ENCODE measurements around the gene ZDHHC17.
A peak's percentile ranks its signal among the peaks of the same experiment; 100 is the strongest.
"Not testable (repeated sequence)": the region's sequence is repeated elsewhere in the genome, so short reads cannot be mapped to it uniquely, and the experiment has no call there.

Gene ZDHHC17

DNA sequence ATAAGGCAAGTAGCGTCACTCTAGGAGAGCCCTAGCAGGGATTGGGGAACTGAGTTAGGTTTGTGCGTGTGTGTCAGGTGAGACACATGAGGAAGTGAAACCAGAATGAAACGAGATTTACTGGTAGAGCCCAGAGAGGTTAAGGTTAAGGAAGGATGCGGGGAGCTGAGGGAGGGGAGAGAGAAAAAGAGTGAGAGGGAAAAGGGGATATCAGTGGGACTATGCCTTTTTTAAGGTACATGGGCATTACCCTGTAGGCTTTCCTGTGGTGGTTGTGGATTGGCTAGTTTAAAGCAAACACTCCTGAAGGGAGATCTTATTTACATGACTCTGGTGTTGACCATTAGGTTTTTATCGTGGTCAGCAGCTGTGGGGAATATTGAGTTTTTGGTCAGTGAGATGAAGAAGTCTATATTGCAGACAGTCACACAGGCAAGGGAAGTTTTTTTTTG, 13.9 kb downstream of the ZDHHC17 start:
- no peak for DNase-seq

DNA sequence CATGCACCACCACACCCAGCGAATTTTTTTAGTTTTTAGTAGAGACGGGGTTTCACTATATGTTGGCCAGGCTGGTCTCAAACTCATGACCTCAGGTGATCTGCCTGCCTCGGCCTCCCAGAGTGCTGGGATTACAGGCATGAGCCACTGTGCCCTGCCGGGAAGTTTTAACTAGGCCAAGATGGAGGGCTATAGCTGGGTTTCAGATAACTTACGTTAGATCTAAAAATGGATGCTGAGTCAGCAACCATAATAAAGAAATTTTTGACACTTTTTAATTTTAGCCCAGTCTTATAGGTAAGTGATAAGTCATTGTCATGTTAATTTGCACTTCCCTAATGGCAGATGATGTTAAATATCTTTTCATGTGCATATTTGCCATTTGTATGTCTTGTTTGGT, 14.4 kb downstream of the ZDHHC17 start:
- no peak for DNase-seq

DNA sequence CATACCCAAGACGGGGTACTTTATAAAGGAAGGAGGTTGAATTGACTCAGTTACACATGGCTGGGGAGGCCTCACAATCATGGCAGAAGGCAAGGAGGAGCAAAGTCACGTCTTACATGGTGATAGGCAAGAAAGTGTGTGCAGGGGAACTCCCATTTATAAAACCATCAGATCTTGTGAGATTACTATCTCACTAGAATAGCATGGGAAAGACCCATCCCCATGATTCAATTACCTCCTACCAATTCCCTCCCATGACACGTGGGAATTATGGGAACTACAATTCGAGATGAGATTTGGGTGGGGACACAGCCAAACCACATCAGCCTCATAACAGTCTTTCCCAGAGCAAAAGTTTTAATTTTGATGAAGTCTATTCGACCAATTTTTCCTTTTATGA, 15.4 kb downstream of the ZDHHC17 start:
- not testable (repeated sequence) for DNase-seq

DNA sequence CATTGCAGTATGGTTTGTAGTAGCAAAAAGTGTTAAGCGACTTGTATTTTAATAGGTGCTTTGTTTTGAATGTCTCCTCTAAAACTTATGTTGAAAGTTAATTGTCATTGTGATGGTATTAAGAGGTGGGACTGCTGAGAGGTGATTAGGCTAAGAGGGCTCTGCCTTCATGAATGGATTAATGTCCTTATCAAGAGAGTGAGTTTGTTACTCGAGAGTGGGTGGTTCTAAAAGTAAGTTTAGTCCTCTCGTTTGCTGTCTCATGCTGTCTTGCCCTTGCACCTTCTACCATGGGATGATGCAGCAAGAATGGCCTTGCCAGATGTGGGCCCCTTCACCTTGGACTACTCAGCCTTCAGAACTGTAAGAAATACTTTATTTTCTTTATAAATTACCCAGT, 17.4 kb downstream of the ZDHHC17 start:
- DNase-seq = no peak

DNA sequence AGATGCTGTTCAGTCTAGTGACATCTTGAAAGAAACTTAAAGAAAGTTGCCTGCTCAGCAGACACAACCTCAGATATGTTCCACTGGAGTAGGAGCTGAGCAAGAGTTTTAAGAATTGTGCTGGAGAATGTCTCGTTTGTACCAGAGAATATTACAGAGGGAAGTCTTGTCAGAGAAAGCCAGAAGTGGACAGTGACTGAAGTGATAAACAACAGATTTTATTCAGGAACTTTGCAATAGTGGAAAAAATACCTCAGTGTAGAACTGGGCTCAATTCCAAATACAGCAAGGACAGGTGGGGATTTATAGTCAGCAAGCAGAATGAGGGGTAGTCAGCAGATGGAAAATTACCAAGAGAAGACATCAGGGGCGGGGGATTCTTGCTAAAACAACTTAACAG, 18.6 kb downstream of the ZDHHC17 start:
- DNase-seq = no peak

DNA sequence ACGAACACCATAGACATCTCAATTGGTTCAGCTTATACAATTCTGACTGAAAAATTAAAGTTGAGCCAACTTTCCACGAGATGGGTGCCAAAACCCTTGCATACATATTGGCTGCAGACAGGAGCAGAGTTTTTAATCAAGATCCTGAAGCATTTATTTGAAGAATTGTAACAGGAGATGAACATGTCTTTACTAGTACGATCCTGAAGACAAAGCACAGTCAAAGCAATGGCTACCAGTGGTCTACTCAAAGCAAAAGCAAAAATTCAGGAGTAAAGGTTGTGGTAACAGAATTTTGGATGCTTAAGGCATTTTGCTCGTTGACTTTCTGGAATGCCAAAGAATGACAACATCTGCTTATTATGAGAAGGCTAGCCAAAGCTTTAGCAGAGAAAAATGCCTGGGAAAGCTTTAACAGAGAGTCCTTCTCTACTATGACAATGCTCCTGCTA, 20.7 kb downstream of the ZDHHC17 start:
- no peak for DNase-seq

DNA sequence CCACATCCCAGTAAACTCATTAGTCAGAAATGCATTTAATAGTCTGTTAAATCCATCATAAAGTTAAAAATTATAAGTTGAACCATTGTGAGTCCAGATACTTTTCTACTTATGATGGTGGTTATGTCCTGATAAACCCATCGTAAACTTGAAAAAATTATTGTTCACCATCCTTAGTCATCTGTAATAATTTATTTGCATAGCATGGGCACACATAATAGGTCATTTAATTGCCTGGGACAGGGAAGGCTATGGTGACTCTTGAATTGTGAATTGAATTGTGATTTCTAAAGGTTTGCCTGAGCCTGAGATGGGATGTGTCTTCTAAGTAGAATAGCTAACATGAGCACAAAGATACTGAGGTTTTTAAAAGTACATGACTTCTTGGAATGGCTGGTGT, 21.5 kb downstream of the ZDHHC17 start:
- no peak for DNase-seq

DNA sequence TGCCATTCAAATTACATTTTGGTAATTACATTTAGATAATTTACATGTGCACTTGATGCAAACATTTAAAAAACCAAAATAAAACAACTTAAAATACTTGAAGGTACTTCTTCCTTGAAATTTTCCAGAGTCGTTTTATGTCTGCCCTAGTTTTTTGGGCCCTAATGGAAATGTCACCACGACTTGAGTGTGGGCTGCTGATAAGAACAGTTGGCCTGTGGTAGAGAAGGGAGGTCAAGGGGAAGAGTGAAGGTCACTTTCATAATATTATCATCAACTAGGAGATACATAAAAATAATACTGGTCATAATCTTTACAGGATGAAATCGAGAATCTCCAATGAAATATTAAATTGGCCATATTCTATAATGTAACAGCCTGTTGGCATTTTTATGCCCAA, 23.1 kb downstream of the ZDHHC17 start:
- no peak for DNase-seq

DNA sequence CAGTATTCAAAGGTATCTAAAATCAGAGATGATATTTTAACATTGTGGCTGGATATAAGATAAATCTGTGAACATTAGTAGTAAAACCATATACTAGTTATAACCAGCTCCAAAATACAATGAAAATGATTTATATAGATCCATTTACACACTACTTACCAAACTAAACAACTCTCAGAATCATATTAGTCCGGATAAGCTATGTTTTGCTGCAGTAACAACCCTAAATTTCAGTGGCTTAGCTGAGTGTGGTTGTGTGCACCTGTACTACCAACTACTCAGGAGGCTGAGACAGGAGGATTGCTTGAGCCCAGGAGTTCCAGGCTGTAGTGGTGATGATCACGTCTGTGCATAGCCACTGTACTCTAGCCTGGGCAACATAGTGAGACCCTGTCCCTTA, 23.8 kb downstream of the ZDHHC17 start:
- DNase-seq = no peak

DNA sequence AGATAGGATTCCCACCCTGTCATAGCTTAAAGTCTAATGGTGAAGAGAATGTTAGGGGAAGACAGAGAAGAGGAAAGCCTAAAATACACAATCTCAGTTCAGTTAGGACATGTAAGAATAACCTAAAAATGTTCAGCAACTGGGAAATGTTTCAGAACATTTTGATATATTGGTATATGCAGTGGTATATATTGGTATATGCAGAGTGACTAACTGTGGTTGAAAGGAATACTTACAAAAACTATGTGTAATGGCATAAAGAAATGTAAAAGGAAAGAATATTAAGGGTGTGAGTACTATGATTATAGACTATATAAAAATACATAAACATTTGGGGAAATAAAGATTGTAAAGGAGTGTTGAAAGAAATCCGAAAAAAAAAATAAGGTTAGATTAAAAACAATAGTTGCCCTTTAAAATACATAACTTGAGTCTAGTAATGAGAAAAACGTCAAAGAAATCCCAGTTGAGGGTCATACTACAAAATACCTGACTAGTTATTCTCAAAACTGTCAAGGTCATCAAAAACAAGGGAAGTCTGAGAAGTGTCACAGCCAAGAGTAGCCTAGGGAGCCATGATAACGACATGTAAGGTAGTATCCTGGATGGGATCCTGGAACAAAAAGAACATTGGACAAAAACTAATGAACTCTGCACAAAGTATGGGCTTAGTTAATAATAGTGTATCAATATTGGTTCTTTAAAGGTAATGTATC, 25.6 kb downstream of the ZDHHC17 start:
- no peak for DNase-seq

DNA sequence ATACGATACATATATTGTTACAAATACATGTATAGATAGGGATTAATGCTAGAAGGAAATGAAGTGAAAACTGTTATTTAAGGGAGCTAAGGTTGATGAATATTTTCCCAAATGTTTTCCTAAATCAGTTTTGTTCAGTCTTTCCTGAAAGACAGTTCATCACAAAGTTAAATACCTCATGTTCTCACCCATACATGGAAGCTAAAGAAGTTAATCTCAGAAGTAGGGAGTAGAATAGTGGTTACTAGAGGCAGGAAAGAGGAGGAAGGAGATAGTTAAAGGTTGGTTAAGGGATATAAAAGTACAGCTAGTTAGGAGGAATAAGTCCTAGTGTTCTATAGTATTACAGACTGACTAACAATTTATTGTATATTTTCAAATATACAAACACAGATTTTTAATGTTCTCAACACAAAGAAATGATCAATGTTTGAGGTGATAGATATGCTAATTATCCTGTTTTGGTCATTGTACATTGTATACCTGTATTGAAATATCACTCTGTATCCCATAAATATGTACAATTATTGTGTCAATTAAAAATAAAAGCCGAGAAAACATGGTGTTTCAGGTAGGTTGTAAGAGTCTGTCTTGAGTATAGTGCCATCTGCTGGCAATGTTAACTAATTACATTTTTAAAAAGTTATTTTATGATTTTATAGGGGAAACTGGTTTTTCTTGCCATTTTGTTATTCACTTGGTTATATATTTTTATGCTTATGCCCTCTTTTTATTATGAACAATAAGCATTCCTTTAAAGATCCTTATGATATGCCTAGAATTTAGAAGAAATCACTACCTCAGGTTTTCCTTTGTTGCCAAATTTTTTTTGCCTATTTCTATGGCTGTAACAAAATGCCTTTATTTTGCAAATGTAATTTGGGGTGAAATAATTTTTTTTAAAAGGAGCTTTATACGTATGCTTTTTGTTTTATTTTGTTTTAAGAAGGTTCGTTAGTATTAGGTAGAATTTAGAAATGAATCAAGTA, 26.9 kb downstream of the ZDHHC17 start:
- DNase-seq = peak; percentile 13

DNA sequence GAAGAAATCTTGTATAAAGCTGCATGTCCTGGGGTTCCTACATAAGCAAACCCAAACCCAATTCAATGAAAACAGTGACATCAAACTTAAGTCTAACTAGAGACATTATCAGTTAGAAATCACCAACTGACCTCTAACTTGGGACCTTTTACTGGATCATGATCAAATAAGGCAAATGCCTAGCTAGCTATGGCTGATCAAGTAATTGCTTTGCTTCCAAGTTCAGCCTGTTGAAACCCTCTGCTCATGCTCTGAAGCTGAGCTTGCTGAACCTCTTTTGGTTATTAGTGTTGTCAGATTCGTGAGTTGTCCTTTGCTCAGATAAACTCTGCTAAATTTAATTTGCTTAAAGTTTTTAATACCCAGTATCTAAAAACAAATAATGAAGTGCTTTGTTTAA, 28.9 kb downstream of the ZDHHC17 start:
- no peak for DNase-seq

DNA sequence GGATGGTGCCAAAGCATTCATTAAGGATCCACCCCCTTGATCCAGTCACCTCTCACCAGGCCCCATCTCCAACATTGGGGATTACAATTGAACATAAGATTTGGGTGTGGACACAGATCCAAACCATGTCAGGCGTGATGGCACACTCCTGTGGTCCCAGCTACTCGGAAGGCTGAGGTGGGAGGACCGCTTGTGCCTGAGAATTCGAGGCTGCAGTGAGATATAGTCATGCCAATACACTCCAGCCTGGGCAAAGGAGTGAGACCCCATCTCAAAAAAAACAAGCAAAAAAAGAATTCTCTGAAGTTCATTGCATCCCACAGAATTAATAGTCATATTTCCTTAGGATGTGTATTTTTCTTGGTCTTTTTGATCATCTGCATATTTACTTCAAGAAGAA, 34.9 kb downstream of the ZDHHC17 start:
- no peak for DNase-seq

DNA sequence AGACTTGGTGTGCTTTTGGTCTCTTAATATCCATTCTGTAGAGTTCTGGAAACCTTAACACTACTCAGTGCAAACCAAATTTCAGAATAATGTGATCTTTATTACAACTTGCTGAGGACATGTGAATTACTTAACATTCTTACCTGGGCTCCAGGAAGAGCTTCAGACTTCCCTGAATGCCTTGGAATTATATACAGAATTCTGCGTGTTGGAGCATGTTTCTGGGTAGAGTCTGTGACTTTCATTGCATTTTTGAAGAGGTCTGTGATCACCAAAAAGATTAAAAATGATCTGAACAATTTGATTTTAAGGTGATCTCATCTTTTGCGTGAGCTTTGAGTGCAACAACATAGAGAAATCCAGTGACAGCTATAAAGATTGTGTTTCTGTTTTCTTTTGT, 35.4 kb downstream of the ZDHHC17 start:
- DNase-seq = no peak

DNA sequence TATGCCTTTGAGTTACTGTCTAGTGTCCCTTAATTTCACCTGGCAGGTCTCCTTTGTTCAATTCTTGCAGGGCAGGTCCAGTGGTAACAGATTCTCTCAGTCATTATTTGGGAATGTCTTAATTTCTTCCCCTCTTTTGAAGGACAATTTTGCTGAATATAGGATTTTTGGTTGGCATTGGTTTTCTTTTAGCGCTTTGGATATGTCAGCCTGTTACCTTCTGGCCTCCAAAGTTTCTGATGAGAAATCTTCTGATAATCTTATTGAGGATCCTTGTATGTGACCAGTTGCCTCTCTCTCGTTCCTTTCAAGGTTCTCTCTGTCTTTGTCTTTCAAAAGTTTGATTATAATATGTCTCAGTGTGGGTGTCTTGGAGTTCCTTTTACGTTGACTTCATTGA, 38.1 kb downstream of the ZDHHC17 start:
- no peak for DNase-seq

DNA sequence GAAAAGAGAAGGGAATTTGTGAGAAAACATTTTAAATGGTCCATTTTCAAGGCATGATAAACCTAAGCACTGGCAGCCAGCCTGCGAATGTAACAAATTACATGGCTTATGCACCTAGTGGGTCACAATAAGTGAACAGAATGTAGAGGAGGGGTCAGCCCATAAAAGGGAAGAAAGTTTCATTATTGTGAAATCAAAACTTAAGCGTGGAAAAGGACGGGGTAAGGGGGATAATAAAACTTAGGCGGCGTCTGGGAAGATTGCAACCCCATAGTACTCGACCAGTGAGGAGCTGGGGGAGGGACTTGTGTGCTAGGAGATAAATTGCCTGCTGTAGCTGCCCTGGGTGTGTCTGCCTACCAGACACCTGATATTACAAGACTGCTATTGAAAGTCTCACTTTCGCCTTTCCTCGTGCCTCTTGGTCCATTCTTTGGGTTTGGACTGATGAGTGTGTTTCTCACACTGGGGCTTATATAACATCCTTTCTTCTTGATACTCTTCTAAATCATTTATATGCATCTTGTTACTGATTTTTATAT, 40.6 kb downstream of the ZDHHC17 start:
- DNase-seq = no peak

DNA sequence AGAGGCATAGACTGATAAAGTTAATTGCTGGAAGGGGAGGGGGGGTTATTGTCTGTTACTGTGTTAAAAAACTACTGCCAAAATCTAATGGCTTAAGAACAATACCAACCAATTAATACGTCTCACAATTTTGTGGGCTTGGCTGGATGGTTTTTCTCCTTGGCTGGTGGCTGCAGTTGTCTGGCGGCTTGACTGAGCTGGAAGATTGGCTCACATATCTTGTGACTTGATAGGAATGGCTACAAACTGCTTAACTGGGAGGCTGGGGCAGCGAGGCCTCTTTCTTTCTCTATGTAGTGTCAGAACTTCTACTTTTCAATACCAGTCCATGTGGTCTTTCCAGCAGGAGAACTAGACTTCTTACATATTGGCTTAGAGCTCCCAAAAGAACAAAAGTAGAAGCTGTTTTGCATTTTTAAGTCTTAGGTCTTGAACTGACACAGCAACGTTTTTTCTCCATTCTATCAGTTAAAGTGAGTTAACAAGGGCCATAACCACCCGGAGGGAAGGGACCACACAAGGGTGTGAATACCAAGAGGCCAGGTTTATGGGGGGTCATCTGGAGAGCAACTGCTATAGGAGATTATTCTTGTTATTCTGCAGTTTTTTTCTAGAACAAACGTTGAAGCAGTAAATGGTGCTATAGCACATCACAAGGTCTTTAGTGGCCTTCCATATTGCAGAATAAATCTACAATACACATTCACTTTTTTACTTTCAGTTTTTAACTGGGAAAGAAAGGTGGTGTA, 46.9 kb downstream of the ZDHHC17 start:
- no peak for DNase-seq

DNA sequence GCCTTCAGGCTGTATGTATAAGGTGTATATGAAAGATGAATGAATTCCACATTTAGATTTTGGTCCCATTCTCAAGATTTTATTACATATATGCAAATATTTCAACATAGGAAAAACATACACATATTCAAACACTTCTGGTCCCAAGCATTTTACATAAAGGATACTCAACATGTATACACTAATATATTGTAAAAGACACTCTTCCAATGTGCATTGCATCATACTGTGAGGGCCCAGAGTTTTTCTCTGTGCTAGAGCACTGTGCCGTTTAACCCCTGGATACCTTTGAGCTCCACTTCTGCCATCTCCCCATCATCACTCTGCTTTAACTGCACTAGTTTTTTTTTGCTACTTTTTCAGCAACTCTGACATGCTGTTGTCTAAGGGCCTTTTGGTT, 48.1 kb downstream of the ZDHHC17 start:
- no peak for DNase-seq

DNA sequence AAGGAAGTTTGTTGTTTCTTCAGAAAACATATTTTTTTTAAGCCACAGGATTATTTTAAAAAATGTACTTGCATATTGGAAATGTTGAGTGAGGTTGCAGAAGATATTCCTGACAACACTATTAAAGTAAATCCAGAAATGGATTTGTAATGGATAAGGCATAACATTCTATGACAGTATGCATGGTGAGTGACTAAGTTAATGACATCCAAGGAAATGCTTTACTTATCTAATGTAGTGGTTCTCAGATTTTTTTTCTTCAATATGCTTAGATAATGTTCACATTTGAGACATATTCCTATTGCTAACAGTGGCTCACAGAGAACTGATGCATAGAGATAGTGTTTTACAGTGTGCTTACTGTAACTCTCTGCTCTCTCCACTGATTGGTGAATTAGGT, 49.4 kb downstream of the ZDHHC17 start:
- no peak for DNase-seq

DNA sequence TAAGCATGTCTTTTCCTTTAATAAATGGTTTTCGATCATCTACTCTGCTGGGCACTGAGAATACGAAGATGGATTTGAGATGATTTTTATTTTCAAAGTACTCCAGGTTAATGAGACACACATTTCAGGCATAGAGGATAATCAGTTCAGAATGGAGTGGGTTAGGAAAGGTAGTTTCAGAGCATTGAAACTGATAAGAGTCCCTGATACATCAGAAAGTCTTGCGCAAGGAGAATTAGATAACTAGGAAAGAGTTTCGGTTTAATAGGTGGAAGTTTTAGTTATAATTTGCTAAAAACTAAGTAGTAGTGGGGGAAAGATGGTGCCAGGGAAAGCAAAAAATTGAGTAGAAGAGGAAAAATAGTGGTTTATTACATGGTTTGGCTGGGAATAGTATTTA, 50.1 kb downstream of the ZDHHC17 start:
- no peak for DNase-seq

DNA sequence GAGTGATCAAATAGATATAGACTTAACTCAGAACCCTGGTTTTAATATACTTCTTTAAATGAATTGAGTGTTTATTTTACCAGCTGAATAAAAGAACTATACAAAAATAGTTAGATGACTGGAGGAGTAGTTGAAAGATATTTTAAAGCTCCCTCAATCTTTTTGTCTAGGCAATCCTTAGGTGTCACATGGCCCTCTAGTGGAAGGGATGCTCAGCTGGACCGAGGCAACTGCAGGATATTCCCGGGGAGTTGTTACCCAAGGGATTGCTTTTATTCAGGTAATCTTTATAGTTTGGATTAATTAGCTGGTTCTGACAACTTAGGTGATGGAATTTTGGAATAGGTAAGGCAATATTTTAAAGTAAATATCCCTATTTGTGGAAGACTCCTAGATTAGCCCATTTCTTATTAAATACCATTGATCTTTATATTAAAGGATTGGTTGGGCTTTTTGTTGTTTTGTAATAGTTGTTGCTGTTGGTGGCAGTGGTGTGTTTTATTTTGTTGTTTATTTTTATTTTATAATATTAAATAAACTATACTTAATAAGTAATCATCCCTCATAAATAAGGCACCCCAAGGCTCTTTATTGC, 57.1 kb downstream of the ZDHHC17 start:
- DNase-seq = no peak

DNA sequence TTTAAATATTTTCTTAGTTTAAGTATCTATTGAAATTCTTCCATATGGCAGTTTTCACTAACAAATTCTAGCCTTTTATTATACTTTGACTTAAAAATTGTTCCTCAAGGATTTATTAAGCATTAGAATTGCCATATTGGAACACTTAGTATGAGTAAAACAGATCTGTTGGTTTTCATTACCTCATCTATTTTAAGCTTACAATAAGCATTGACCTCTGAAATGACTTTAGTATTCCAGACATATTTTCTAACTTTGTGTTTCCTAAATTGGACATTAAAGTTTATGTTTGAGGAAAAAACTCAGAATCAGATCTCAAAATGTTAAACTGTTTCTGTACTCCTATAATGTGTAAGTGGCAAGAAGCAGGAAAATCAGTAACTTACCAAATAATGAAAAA, 66.5 kb downstream of the ZDHHC17 start:
- DNase-seq = no peak

DNA sequence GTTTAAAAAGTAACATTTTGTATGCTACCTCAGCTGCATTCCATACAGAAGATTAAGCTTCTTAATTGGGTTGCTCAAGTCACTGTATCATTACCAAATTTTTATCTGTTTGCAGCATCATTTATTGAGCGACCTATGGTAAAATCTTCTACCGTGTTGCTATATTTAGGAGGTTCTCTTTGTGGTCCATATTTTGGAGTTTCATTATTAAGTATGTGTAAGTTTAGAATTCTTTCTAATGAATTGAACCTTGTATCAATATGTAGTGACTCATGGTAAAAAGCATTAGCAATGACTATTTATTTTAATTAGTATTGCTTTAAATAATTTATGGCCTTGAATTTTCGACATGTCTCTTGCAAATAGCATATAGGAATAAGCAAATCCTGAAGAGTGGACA, 72.7 kb downstream of the ZDHHC17 start:
- no peak for DNase-seq
